Neuronal stem cell (in vitro differentiated cells): ENCODE results near the gene CDH26.
A peak's percentile ranks its signal among the peaks of the same experiment; 100 is the strongest.
"Not testable (repeated sequence)": the region's sequence is repeated elsewhere in the genome, so short reads cannot be mapped to it uniquely, and the experiment has no call there.

Experiments used
- DNase-seq: peaks from one replicate; pipeline ENCODE4 v3.0.0-alpha.2; 2013; ENCODE audit warnings: low spot score
- H2AFZ ChIP-seq: one replicate; pipeline ENCODE4 v1.6.1; 2013; ENCODE audit warnings: mild to moderate bottlenecking, low read length, inconsistent platforms
- H2AK5ac ChIP-seq: 2 replicates; pipeline ENCODE4 v1.6.1; 2013; ENCODE audit warnings: low read depth, mild to moderate bottlenecking, inconsistent platforms, low read length, moderate library complexity, mixed read lengths
- H2BK120ac ChIP-seq: 2 replicates; pipeline ENCODE4 v1.6.1; 2013; ENCODE audit warnings: low read depth, mild to moderate bottlenecking, inconsistent platforms, low read length, moderate library complexity, mixed read lengths
- H2BK12ac ChIP-seq: one replicate; pipeline ENCODE4 v1.6.1; 2013; ENCODE audit warnings: low read length, inconsistent platforms
- H2BK15ac ChIP-seq: 2 replicates; pipeline ENCODE4 v1.6.1; 2013; ENCODE audit warnings: mild to moderate bottlenecking, low read length, inconsistent platforms, mixed read lengths
- H2BK5ac ChIP-seq: one replicate; pipeline ENCODE4 v1.6.1; 2013; ENCODE audit warnings: inconsistent platforms, mild to moderate bottlenecking, low read length, moderate library complexity
- H3K14ac ChIP-seq: one replicate; pipeline ENCODE4 v1.6.1; 2013; ENCODE audit warnings: low read length, inconsistent platforms
- H3K18ac ChIP-seq: 2 replicates; pipeline ENCODE4 v1.6.1; 2013; ENCODE audit warnings: low read length, inconsistent platforms
- H3K23ac ChIP-seq: 2 replicates; pipeline ENCODE4 v1.6.1; 2013; ENCODE audit warnings: low read depth, mild to moderate bottlenecking, mixed read lengths, low read length, inconsistent platforms; ENCODE audit not compliant: poor library complexity
- H3K27ac ChIP-seq: replicated peaks from 3 replicates; pipeline ENCODE4 v1.5.1; 2013; ENCODE audit warnings: low read length, inconsistent platforms
- H3K27me3 ChIP-seq, 3 experiments: 2 replicates each; pipeline ENCODE4 v1.6.1; 2013; ENCODE audit warnings: low read length in 3 of 3, mild to moderate bottlenecking in 2 of 3, inconsistent platforms in 1 of 3, low read depth in 1 of 3, mixed read lengths in 1 of 3, moderate library complexity in 1 of 3; ENCODE audit not compliant: control insufficient read depth in 3 of 3, insufficient read depth in 3 of 3
- H3K36me3 ChIP-seq, 2 donors: replicated peaks in 1 of 2; 2 replicates each; pipeline ENCODE4 v1.6.1; 2013; ENCODE audit warnings: low read length in 2 of 2; ENCODE audit not compliant: control insufficient read depth in 2 of 2, insufficient read depth in 2 of 2
- H3K4ac ChIP-seq: 2 replicates; pipeline ENCODE4 v1.6.1; 2013; ENCODE audit warnings: inconsistent platforms, mild to moderate bottlenecking, low read length, moderate library complexity
- H3K4me1 ChIP-seq, 2 donors: 1 replicate in 1 of 2; 2 replicates in 1 of 2; pipeline ENCODE4 v1.6.1; 2013; ENCODE audit warnings: low read length in 2 of 2, low read depth in 1 of 2; ENCODE audit not compliant: control insufficient read depth in 2 of 2, insufficient read depth in 1 of 2
- H3K4me2 ChIP-seq: one replicate; pipeline ENCODE4 v1.6.1; 2013; ENCODE audit warnings: mild to moderate bottlenecking, low read length, inconsistent platforms; ENCODE audit not compliant: insufficient read depth, poor library complexity, severe bottlenecking
- H3K4me3 ChIP-seq, 2 donors: 2 replicates each; pipeline ENCODE4 v1.5.1; 2013; ENCODE audit warnings: low read length in 2 of 2, mild to moderate bottlenecking in 2 of 2, inconsistent platforms in 1 of 2, moderate library complexity in 1 of 2
- H3K79me1 ChIP-seq: one replicate; pipeline ENCODE4 v1.6.1; 2013; ENCODE audit warnings: low read depth, mild to moderate bottlenecking, inconsistent platforms, low read length, moderate library complexity
- H3K9ac ChIP-seq: one replicate; pipeline ENCODE4 v1.6.1; 2013; ENCODE audit warnings: mild to moderate bottlenecking, low read depth, low read length, inconsistent platforms; ENCODE audit not compliant: poor library complexity
- H3K9me3 ChIP-seq, 2 donors: replicated peaks in 1 of 2; 2 replicates each; pipeline versions ENCODE3 to v1.6.1; 2013; ENCODE audit warnings: low read length in 2 of 2, mild to moderate bottlenecking in 2 of 2, inconsistent platforms in 1 of 2, low read depth in 1 of 2, mixed read lengths in 1 of 2, moderate library complexity in 1 of 2; ENCODE audit not compliant: control insufficient read depth in 2 of 2, insufficient read depth in 1 of 2
- H4K8ac ChIP-seq: one replicate; pipeline ENCODE4 v1.6.1; 2013; ENCODE audit warnings: low read depth, mild to moderate bottlenecking, inconsistent platforms, low read length, moderate library complexity
- H4K91ac ChIP-seq: one replicate; pipeline ENCODE4 v1.6.1; 2013; ENCODE audit warnings: low read length, low read depth, mild to moderate bottlenecking, inconsistent platforms; ENCODE audit not compliant: poor library complexity
- WGBS, 2 donors: extraction: QIAGEN DNeasy Blood & Tissue Kit; methylation state at CpG; one replicate each; pipeline ENCODE4 v1.1.7; 2013; ENCODE audit warnings: missing lambda C conversion rate in 2 of 2, mixed read lengths in 1 of 2; ENCODE audit not compliant: insufficient read length in 2 of 2, insufficient replicate concordance in 1 of 2; ENCODE audit errors: extremely low coverage in 2 of 2; 5-methylcytosine and 5-hydroxymethylcytosine counted together

CDH26 gene

DNA sequence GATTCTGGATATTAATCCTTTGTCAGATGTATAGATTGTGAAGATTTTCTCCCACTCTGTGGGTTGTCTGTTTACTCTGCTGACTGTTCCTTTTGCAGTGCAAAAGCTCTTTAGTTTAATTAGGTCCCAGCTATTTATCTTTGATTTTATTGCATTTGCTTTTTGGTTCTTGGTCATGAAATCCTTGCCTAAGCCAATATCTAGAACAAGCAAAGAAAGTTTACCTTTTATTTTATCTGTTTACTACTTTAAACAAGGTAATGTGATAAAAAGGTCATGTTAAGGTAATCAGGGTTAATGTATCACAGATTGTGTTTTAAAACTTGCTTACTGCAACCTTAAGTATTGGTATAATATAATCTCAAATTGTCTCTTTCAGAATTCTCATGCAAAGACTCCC is 655 bp upstream of the CDH26 start:
- H4K91ac ChIP-seq, H3K18ac ChIP-seq, H2AFZ ChIP-seq, H3K4me2 ChIP-seq, H3K36me3 ChIP-seq, H2AK5ac ChIP-seq, H3K27ac ChIP-seq, H3K9me3 ChIP-seq, H3K9ac ChIP-seq, H3K4me1 ChIP-seq, H2BK12ac ChIP-seq, H3K23ac ChIP-seq, H3K27me3 ChIP-seq, H3K4ac ChIP-seq, H2BK15ac ChIP-seq, H3K14ac ChIP-seq, H3K4me3 ChIP-seq, H3K79me1 ChIP-seq, H2BK5ac ChIP-seq, H4K8ac ChIP-seq, H2BK120ac ChIP-seq, DNase-seq: not testable (repeated sequence)

DNA sequence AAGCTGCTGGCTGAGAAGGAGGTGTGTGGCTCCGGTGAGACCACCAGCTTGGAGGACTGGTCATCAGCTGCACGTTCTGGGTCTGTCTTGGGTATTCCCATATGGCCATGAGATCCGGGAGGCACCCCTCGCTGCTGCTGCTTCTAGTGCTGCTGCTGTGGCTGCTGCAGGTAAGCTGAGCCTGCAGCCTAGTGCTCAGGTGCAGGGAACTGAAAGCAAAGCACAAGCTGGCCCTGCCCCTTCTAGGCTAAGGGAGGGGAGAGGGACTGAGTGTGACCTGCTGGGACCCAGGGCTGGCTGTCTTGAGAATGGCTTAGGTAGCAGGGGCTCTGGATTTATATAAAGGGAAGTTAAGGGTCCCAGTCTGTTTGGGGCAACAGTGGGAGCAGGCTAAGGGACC is 403 bp downstream of the CDH26 start:
- H3K4ac ChIP-seq: no peak overlapping the region
- no peak overlapping the region for H3K27ac ChIP-seq
- peak overlapping the region in 1 of 2 donors; percentile 38 for H3K4me3 ChIP-seq
- no peak overlapping the region for H3K4me2 ChIP-seq
- H2BK5ac ChIP-seq: no peak overlapping the region
- no peak overlapping the region for H3K14ac ChIP-seq
- H2BK12ac ChIP-seq: no peak overlapping the region
- no peaks in the 10 kb centered on the region for H3K27me3 ChIP-seq
- H3K18ac ChIP-seq: peak overlapping the region; percentile 20
- DNase-seq: no peak
- peaks cover 0 to 5% of the 10 kb centered on the region in 2 donors for H3K4me1 ChIP-seq
- H3K79me1 ChIP-seq: no peaks in the 10 kb centered on the region
- no peak overlapping the region for H3K9ac ChIP-seq
- H3K9me3 ChIP-seq: no peaks in the 10 kb centered on the region
- H2AFZ ChIP-seq: peak overlapping the region; percentile 64
- no peak overlapping the region for H2AK5ac ChIP-seq
- no CpG with 5 or more reads among the region's 4 CpGs for WGBS, 2 donors
- H4K8ac ChIP-seq: no peak overlapping the region
- no peak overlapping the region for H2BK120ac ChIP-seq
- H4K91ac ChIP-seq: no peak overlapping the region
- no peak overlapping the region for H2BK15ac ChIP-seq
- H3K23ac ChIP-seq: peak overlapping the region; percentile 5
- no peaks in the 10 kb centered on the region for H3K36me3 ChIP-seq

DNA sequence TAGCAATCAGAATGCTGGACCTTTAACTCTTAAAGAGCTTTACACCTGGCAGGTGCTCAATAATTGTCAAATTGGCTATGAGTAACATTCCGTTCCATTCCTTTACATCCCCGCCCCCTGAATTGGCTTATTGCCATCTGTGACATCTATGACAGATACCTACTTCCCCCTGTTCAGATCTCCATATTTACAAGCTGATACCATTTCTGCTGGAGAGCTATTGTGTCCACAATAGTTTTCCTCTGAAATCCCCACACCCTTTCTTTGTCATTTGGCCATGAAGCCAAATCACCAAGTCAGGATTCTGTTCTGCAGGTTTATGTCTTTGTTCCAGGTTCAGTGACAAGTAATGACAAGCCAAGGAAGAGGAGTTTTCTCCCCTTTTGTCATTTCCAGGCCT is 3.2 kb downstream of the CDH26 start:
- no CpG with 5 or more reads among the region's 2 CpGs for WGBS, 2 donors
- no peak overlapping the region for H3K14ac ChIP-seq
- no peaks in the 10 kb centered on the region for H3K27me3 ChIP-seq
- H3K27ac ChIP-seq: no peak overlapping the region
- H3K4me1 ChIP-seq: peaks cover 0 to 5% of the 10 kb centered on the region in 2 donors
- no peaks in the 10 kb centered on the region for H3K9me3 ChIP-seq
- no peak overlapping the region for H2AFZ ChIP-seq
- no peak overlapping the region for H3K4ac ChIP-seq
- no peaks in the 10 kb centered on the region for H3K79me1 ChIP-seq
- H2BK12ac ChIP-seq: no peak overlapping the region
- H4K91ac ChIP-seq: no peak overlapping the region
- DNase-seq: no peak
- no peak overlapping the region for H2BK5ac ChIP-seq
- H3K18ac ChIP-seq: no peak overlapping the region
- no peak overlapping the region for H2BK120ac ChIP-seq
- no peak overlapping the region for H3K9ac ChIP-seq
- no peak overlapping the region for H2BK15ac ChIP-seq
- no peaks in the 10 kb centered on the region for H3K36me3 ChIP-seq
- no peak overlapping the region for H2AK5ac ChIP-seq
- H3K23ac ChIP-seq: no peak overlapping the region
- no peak overlapping the region for H3K4me2 ChIP-seq
- H4K8ac ChIP-seq: no peak overlapping the region
- no peak overlapping the region for H3K4me3 ChIP-seq

DNA sequence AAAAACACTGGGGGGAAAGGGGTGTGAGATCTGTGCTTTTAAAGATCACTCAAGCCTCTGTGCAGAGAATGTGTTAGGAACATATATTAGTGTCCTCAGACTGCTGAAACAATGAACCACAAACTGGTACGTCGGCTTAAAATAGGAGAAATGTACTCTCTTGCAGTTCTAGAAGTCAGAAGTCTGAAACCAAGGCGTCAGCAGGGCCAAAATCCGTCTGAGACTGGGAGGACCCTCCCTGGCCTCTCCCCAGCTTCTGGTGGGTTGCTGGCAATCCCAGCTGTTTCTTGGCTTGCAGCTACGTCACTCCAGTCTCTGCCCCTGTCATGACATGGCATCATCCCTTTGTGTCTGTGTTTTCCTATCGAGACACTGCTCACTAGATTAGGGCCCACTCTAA is 3.9 kb downstream of the CDH26 start:
- Histone ChIP-seq H3K79me1 (no peaks in the 10 kb centered on the region), H2BK120ac (no peak overlapping the region), H3K9ac (no peak overlapping the region), H3K4me3 (no peak overlapping the region), H3K4ac (no peak overlapping the region), H3K9me3 (no peaks in the 10 kb centered on the region), H4K8ac (no peak overlapping the region), H2BK15ac (no peak overlapping the region), H3K23ac (no peak overlapping the region), H2AFZ (no peak overlapping the region), H3K27me3 (no peaks in the 10 kb centered on the region), H2BK5ac (no peak overlapping the region), H2BK12ac (no peak overlapping the region), H3K18ac (no peak overlapping the region), H3K27ac (no peak overlapping the region), H3K14ac (no peak overlapping the region), H2AK5ac (no peak overlapping the region), H3K4me1 (peaks cover 0 to 5% of the 10 kb centered on the region in 2 donors), H3K4me2 (no peak overlapping the region), H3K36me3 (no peaks in the 10 kb centered on the region), H4K91ac (no peak overlapping the region)
- no CpG with 5 or more reads among the region's 6 CpGs for WGBS, 2 donors
- DNase-seq: no peak
